Epithelial cell of esophagus (primary cell): ENCODE results near the gene THADA.

Experiments used
- DNase-seq: peaks from one replicate; pipeline ENCODE4 v3.0.0; 2010; ENCODE audit warnings: low read depth
- H3K4me3 ChIP-seq: 2 replicates; pipeline ENCODE4 v1.5.1; 2011; ENCODE audit warnings: mild to moderate bottlenecking, low read length, control low read depth
- TF ChIP-seq, protein P1 (sequence below): IDR thresholded peaks from 2 replicates; pipeline ENCODE4 v1.5.1; 2011; ENCODE audit warnings: low read depth, mild to moderate bottlenecking, low read length, control low read depth, inconsistent platforms; ENCODE audit not compliant: insufficient read depth; ENCODE audit errors: missing control alignments

THADA gene

DNA sequence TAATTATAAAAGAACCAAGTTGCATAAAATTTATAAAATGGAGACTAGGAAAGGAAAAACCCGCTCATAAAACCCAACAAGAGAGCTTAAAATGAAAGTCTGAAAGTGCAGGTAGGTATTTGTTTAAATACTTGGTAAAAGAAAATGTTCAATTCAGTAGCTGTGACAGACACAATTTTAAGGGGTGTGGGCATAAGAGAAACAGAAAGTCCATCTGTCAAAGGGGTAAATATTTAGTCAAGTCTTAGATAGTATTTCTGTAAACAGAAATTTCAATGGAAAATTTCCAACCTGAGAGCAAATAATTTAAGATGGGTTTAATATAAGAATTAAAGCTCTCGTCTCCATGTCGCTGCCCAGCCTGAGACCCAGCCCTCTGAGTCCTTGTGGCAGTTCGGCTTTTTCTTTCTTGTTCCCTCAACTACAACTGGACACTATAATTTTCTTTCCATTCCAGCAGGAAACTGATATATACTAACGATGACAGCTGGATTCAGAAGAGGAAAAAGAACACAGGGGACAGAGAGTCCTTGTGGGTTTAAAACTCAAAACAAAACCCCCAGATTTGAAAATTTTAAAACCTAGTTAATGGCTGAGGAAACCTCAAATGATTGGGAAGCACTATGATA lies 281.4 kb downstream of the THADA start:
- no peak for DNase-seq
- TF ChIP-seq, protein P1, sequence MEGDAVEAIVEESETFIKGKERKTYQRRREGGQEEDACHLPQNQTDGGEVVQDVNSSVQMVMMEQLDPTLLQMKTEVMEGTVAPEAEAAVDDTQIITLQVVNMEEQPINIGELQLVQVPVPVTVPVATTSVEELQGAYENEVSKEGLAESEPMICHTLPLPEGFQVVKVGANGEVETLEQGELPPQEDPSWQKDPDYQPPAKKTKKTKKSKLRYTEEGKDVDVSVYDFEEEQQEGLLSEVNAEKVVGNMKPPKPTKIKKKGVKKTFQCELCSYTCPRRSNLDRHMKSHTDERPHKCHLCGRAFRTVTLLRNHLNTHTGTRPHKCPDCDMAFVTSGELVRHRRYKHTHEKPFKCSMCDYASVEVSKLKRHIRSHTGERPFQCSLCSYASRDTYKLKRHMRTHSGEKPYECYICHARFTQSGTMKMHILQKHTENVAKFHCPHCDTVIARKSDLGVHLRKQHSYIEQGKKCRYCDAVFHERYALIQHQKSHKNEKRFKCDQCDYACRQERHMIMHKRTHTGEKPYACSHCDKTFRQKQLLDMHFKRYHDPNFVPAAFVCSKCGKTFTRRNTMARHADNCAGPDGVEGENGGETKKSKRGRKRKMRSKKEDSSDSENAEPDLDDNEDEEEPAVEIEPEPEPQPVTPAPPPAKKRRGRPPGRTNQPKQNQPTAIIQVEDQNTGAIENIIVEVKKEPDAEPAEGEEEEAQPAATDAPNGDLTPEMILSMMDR, result no peak
- no peak overlapping the region for H3K4me3 ChIP-seq

DNA sequence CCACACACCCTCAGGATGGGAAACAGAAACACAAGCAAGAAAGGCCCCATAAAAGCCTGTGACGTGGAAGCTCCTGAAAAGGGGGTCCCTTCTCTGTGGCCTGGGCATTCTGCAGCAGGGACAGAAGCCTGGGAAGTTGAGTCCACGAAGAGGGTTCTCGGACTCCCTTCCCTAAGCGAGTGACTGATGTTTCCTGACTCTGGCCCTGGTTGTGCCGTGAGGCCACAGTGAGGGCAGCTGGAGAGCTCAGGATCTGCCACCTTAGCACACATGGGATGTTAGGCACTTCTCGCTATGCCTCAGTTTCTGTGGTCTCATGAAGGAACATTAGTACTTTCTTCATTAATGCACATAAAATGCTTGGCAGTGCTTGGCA lies 282.2 kb downstream of the THADA start:
- no peak overlapping the region for H3K4me3 ChIP-seq
- DNase-seq, result no peak
- TF ChIP-seq, protein P1, result no peak

- no peak for DNase-seq
- TF ChIP-seq, protein P1, result no peak
- H3K4me3 ChIP-seq, result no peak overlapping the region
Observed at GRCh38 chr2:43312755-43313641, 282.8 kb downstream of the THADA start.

GRCh38 chr2:43311276-43311675 lies 284.6 kb downstream of the THADA start:
- H3K4me3 ChIP-seq, result no peak overlapping the region
- peak; percentile 85 for DNase-seq
- TF ChIP-seq, protein P1, result no peak

DNA sequence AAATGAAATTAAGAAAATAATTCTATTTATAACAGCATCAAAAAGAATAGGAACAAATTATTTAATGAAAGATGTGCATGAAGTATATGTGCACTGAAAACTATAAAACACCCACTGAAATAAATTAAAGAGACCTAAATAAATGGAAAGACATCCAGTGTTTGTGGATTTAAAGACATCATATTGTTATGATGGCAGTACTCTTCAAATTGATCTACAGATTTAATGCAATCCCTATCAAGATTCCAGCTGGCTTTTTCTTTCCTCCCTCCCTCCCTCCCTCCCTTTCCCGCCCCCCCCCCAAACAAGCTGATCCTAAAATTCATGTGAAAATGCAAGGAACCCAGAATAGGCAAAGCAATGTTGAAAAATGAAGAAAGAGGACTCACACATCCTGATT lies 285.9 kb downstream of the THADA start:
- TF ChIP-seq, protein P1, result no peak
- no peak overlapping the region for H3K4me3 ChIP-seq
- DNase-seq, result no peak

DNA sequence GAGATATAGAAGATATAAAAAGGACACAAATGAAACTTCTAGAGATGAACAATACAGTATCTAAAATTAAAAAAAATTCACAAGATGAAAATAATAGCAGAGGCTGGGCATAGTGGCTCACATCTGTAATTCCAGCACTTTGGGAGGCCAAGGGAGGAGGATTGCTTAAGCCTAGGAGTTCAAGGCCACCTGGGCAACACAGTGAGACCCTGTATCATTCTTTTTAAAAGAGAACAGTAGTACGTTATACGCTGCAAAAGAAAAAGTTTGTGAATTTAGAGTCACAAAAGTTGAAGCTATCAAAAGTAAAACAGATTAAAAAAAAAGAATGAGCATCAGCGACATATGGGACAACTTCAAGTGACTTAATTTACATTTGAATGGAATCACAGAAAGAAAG lies 287.9 kb downstream of the THADA start:
- no peak overlapping the region for H3K4me3 ChIP-seq
- TF ChIP-seq, protein P1, result no peak
- DNase-seq, result no peak
